Measurements from ENCODE around the gene ZNF396. TPM values are rescaled to one million over a fixed set of nuclear protein-coding genes. Genes with fewer than 3 reads are reported as not detected.
A peak's percentile ranks its signal among the peaks of the same experiment; 100 is the strongest.

Gene ZNF396
- total RNA-seq, 1 donor from 2014 or later: 1.4 TPM

- peaks cover 6% of the 10 kb centered on the region for H3K36me3 Mint-ChIP-seq (ENCODE audit: low read depth, unreplicated experiment)
- H3K27me3 ChIP-seq (ENCODE audit: insufficient read depth, low read length): no peaks in the 10 kb centered on the region
- no peaks in the 10 kb centered on the region for H3K4me1 Mint-ChIP-seq (ENCODE audit: low read depth, unreplicated experiment)
- H4K20me1 ChIP-seq (ENCODE audit: insufficient read depth, low read length): peaks cover 37% of the 10 kb centered on the region
- peaks cover 11% of the 10 kb centered on the region for H3K4me1 ChIP-seq (ENCODE audit: insufficient read depth, low read length)
- peaks cover 2% of the 10 kb centered on the region for H3K27me3 Mint-ChIP-seq (ENCODE audit: low read depth, unreplicated experiment)
- H3K4me3 Mint-ChIP-seq (ENCODE audit: unreplicated experiment): peak overlapping the region; percentile 99
- peak overlapping the region; percentile 100 for H3K9ac ChIP-seq (ENCODE audit: low read length)
- peak overlapping the region; percentile 97 for H3K27ac Mint-ChIP-seq (ENCODE audit: unreplicated experiment)
- peak; percentile 51 for DNase-seq (ENCODE audit: low read depth)
- H3K36me3 ChIP-seq (ENCODE audit: insufficient read depth, low read length): peaks cover 11% of the 10 kb centered on the region
- FAIRE-seq: peak; percentile 43
- peak overlapping the region; percentile 89 for H2AFZ ChIP-seq (ENCODE audit: low read depth, low read length)
- no peaks in the 10 kb centered on the region for H3K9me3 Mint-ChIP-seq (ENCODE audit: unreplicated experiment)
- H3K9me3 ChIP-seq (ENCODE audit: insufficient read depth, low read depth, low read length): no peaks in the 10 kb centered on the region
- TF ChIP-seq EZH2 (IDR thresholded peaks at IDR 0.05; ENCODE audit: insufficient read depth, low read length) (no peak), CTCF (IDR thresholded peaks at IDR 0.05; ENCODE audit: insufficient read depth, low read depth, low read length) (no peak)
- peak overlapping the region; percentile 82 for H3K4me2 ChIP-seq (ENCODE audit: low read length)
- peak overlapping the region; percentile 72 for H3K4me3 ChIP-seq (ENCODE audit: insufficient read depth, low read depth, low read length)
- peaks cover 46% of the 10 kb centered on the region for H3K79me2 ChIP-seq (ENCODE audit: insufficient read depth, low read length)
- peak overlapping the region; percentile 99 for H3K27ac ChIP-seq (ENCODE audit: low read depth, low read length)
Measured at GRCh38 chr18:35344736-35345459, 32.2 kb downstream of the ZNF396 start.

- Histone ChIP-seq H3K27me3 (ENCODE audit: insufficient read depth, low read length) (no peaks in the 10 kb centered on the region), H3K36me3 (ENCODE audit: insufficient read depth, low read length) (peaks cover 18% of the 10 kb centered on the region), H3K9me3 (ENCODE audit: insufficient read depth, low read depth, low read length) (no peaks in the 10 kb centered on the region), H3K4me3 (ENCODE audit: insufficient read depth, low read depth, low read length) (peak within 1 kb of the TSS; percentile 72), H3K4me1 (ENCODE audit: insufficient read depth, low read length) (peaks cover 11% of the 10 kb centered on the region), H2AFZ (ENCODE audit: low read depth, low read length) (peak within 1 kb of the TSS; percentile 89), H3K27ac (ENCODE audit: low read depth, low read length) (peak within 1 kb of the TSS; percentile 99), H3K4me2 (ENCODE audit: low read length) (peak within 1 kb of the TSS; percentile 82), H4K20me1 (ENCODE audit: insufficient read depth, low read length) (peaks cover 44% of the 10 kb centered on the region), H3K9ac (ENCODE audit: low read length) (peak within 1 kb of the TSS; percentile 100), H3K79me2 (ENCODE audit: insufficient read depth, low read length) (peaks cover 53% of the 10 kb centered on the region)
- peaks cover 2% of the 10 kb centered on the region for H3K27me3 Mint-ChIP-seq (ENCODE audit: low read depth, unreplicated experiment)
- peaks cover 11% of the 10 kb centered on the region for H3K36me3 Mint-ChIP-seq (ENCODE audit: low read depth, unreplicated experiment)
- DNase-seq (ENCODE audit: low read depth): peak; percentile 82
- no peak for FAIRE-seq
- H3K9me3 Mint-ChIP-seq (ENCODE audit: unreplicated experiment): no peaks in the 10 kb centered on the region
- H3K4me1 Mint-ChIP-seq (ENCODE audit: low read depth, unreplicated experiment): no peaks in the 10 kb centered on the region
- TF ChIP-seq CTCF (IDR thresholded peaks at IDR 0.05; ENCODE audit: insufficient read depth, low read depth, low read length) (no peak), EZH2 (IDR thresholded peaks at IDR 0.05; ENCODE audit: insufficient read depth, low read length) (no peak)
- H3K4me3 Mint-ChIP-seq (ENCODE audit: unreplicated experiment): peak within 1 kb of the TSS; percentile 99
- peak within 1 kb of the TSS; percentile 97 for H3K27ac Mint-ChIP-seq (ENCODE audit: unreplicated experiment)
Measured at GRCh38 chr18:35343936-35344735, 33.0 kb downstream of the ZNF396 start, which contains the start of gene ZNF24. TSS of gene ZNF24 (minus strand) at chr18:35344420. CDS start at chr18:35340650, 3,770 bp downstream.
